ENCODE results near the gene ABCC8. TPM values are rescaled to one million over a fixed set of nuclear protein-coding genes. Genes with fewer than 3 reads are reported as not detected.

Gene ABCC8
- total RNA-seq, 1 donor: not detected

DNA sequence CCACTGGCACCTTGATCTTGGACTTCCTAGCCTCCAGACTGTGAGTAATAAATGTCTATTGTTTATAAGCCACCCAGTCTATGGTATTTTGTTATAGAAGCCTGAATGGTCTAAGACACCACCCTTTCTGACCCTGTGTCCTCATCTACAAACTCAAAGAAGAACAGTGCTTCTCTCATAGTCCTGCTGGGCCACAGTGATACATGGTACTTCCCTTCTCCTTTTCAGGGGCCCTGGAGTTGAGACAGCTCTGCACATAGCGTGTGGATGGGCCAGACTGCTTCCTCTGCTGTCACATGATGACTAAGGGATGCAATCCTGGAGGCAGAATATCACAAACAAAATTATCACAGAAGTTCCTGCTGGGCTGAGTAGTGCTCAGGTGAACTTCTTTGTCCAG, 93.2 kb downstream of the ABCC8 start:
- no peak for TF ChIP-seq CTCF (IDR thresholded peaks at IDR 0.05; ENCODE audit: insufficient read depth, low read depth, low read length)
- H3K4me3 ChIP-seq (ENCODE audit: low read depth, low read length): no peak overlapping the region
- no peak for DNase-seq (ENCODE audit: low read depth)

GRCh38 chr11:17382046-17382728, 94.5 kb downstream of the ABCC8 start:
- no peak overlapping the region for H3K4me3 ChIP-seq (ENCODE audit: low read depth, low read length)
- no peak for DNase-seq (ENCODE audit: low read depth)
- no peak for TF ChIP-seq CTCF (IDR thresholded peaks at IDR 0.05; ENCODE audit: insufficient read depth, low read depth, low read length)

DNA sequence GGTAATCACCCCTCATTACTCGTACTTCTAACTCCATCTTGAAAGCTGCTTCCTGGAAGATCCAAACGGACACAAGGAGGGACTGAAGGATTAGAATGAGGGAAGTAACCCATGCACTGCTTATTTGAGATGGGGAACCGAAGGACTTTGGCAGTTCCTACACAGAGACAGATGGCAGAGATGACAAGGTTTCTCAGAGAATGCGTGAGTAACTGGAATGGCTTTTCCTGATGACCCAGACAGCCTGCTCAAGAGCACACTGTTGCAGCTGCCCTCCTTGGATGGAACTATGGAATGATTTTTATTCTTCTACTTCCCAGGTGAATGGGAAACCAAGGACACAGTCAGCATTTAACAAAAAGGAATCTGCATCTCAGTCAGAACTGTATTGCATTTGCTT, 95.5 kb downstream of the ABCC8 start:
- TF ChIP-seq CTCF (IDR thresholded peaks at IDR 0.05; ENCODE audit: insufficient read depth, low read depth, low read length): no peak
- no peak overlapping the region for H3K4me3 ChIP-seq (ENCODE audit: low read depth, low read length)
- DNase-seq (ENCODE audit: low read depth): no peak

DNA sequence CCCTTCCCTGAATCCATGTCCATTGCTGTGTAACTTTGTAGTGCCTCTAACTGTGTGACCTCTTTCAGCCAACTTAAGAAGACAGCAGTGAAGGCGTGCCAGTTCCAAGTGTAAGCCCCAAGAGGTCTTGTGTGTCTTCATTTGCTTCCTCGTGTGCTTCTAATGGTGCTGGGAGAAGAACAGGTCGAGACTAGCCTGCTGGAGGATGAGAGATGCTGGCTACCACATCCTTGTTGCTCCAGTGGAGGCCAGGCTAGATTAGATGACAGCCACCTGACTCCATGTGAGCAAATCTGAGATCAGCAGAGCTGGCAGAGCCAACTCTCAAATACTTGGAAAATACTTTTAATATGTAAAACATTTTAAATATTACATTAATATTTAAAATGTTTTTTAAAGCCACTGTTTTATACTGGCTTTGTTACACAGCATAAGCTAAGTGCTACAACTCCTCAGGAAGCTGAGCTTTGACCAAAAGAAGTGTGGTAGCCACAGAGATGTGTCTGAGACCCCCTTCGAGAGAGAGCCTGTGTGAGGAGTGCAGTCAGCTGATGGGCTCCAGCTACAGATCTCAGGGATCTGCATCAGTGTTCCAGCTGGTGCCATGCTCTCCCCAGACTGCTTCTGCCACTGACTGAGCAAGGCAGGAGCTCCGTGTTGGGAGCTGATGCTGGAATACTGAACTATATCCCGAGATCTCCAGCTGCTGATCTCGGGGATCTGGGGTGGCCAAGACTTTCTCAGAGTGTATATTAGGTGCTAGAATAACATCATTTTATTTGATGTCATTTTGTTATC, 97.1 kb downstream of the ABCC8 start:
- DNase-seq (ENCODE audit: low read depth): no peak
- TF ChIP-seq CTCF (IDR thresholded peaks at IDR 0.05; ENCODE audit: insufficient read depth, low read depth, low read length): no peak
- no peak overlapping the region for H3K4me3 ChIP-seq (ENCODE audit: low read depth, low read length)

DNA sequence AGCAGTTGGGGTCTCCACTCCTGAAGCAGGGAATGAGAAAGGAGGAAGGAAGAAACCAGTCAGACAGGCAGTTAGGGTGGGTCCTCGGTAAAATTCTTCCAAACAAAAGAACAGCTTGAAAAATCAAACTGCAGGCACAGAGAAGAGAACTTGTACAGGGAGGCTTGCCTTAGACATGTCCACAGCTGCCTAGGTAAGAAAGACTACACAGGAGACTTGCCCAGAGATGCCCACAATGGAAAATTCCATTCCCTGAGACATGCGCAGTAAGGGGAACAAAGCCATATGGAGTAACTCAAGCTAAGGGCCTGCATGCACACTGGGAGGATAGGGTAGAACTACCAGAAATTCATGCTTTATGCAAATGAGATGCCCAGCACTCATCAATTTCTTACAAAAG, 98.0 kb downstream of the ABCC8 start:
- no peak for DNase-seq (ENCODE audit: low read depth)
- TF ChIP-seq CTCF (IDR thresholded peaks at IDR 0.05; ENCODE audit: insufficient read depth, low read depth, low read length): no peak
- no peak overlapping the region for H3K4me3 ChIP-seq (ENCODE audit: low read depth, low read length)

DNA sequence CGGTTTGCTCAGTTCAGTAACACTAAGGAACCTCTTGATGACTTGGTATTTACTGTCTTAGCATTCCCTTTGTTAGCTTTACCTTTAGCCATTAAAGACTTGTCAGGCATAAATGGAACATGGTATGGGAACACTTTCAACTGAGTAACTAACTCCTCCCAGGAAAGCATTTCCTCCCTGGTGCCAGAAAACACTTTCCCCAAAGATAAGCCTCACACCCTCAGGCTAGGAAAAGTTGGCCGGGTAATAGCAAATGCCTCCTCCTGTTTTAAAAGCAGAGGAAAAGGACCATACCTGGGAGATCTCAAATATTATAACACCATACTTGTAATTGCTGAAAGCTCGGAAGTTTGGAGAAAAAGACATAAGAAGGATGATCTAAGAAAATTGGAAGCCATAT, 100.2 kb downstream of the ABCC8 start:
- H3K4me3 ChIP-seq (ENCODE audit: low read depth, low read length): no peak overlapping the region
- no peak for TF ChIP-seq CTCF (IDR thresholded peaks at IDR 0.05; ENCODE audit: insufficient read depth, low read depth, low read length)
- DNase-seq (ENCODE audit: low read depth): no peak
